ENCODE data around the gene DSCAML1. TPM values are rescaled to one million over a fixed set of nuclear protein-coding genes. Genes with fewer than 3 reads are reported as not detected.

Gene DSCAML1
- total RNA-seq, 1 experiment from 2014 or later = 0.15 TPM

- Histone ChIP-seq H3K27ac (ENCODE audit: insufficient read length, low read depth, low read length) (no peak overlapping the region), H2AFZ (ENCODE audit: low read length) (no peak overlapping the region), H2BK120ac (ENCODE audit: low read depth, low read length, poor library complexity, severe bottlenecking) (no peak overlapping the region), H2BK20ac (ENCODE audit: low read depth, low read length, poor library complexity, severe bottlenecking) (no peak overlapping the region), H3K79me1 (ENCODE audit: insufficient read depth, low read depth, low read length, poor library complexity, severe bottlenecking) (no peaks in the 10 kb centered on the region), H3K18ac (ENCODE audit: insufficient read length, low read depth, low read length) (no peak overlapping the region), H4K8ac (replicated peaks; ENCODE audit: insufficient read length, low read depth, low read length) (no peak overlapping the region), H3K4ac (ENCODE audit: low read depth, low read length) (no peak overlapping the region), H4K91ac (ENCODE audit: insufficient read length, low read depth, low read length) (no peak overlapping the region), H2BK15ac (ENCODE audit: low read depth, low read length) (no peak overlapping the region), H3T11ph (ENCODE audit: low read length) (no peak overlapping the region), H3K27me3 (ENCODE audit: insufficient read depth, low read length) (no peaks in the 10 kb centered on the region), H4K5ac (ENCODE audit: insufficient read length, low read depth, low read length) (no peak overlapping the region), H2AK5ac (ENCODE audit: insufficient read length, low read length) (no peak overlapping the region), H3K4me2 (ENCODE audit: insufficient read depth, insufficient read length, low read length) (no peak overlapping the region), H2BK12ac (ENCODE audit: insufficient read length, low read depth, low read length) (no peak overlapping the region), H3K79me2 (ENCODE audit: insufficient read depth, low read length) (no peaks in the 10 kb centered on the region), H3K14ac (ENCODE audit: insufficient read depth, low read length) (no peak overlapping the region; the same call in 1 of the 2 replicates), H3K9me3 (ENCODE audit: control insufficient read depth, low read depth, low read length) (no peaks in the 10 kb centered on the region), H3K9ac (ENCODE audit: extremely low read depth, insufficient read length, low read length) (no peak overlapping the region), H4K20me1 (ENCODE audit: control insufficient read depth, insufficient read depth, insufficient read length) (no peaks in the 10 kb centered on the region), H2BK5ac (ENCODE audit: insufficient read length, low read length) (no peak overlapping the region), H3K56ac (ENCODE audit: insufficient read length, low read depth, low read length) (no peak overlapping the region), H3K23me2 (ENCODE audit: insufficient read length, low read depth, low read length, poor library complexity, severe bottlenecking) (no peaks in the 10 kb centered on the region), H3K23ac (ENCODE audit: insufficient read length, low read depth, low read length) (no peak overlapping the region), H3K4me1 (ENCODE audit: insufficient read depth, low read length) (no peaks in the 10 kb centered on the region)
- WGBS (ENCODE audit: extremely low coverage, insufficient read length, low lambda C conversion rate) = no CpG with 5 or more reads among the region's 4 CpGs
- H3K4me3 Mint-ChIP-seq = no peak overlapping the region
- no peaks in the 10 kb centered on the region for H3K36me3 Mint-ChIP-seq (ENCODE audit: insufficient read depth in 1 of 3, low read depth in 3 of 3)
- H3K9me3 Mint-ChIP-seq = no peaks in the 10 kb centered on the region
- DNase-seq = no peak
- peaks cover 5 to 23% of the 10 kb centered on the region in 2 experiments for H3K4me1 Mint-ChIP-seq
- no peak for TF ChIP-seq CTCF (conservative IDR thresholded peaks at IDR 0.05)
- peaks cover 57% of the 10 kb centered on the region for H3K27me3 Mint-ChIP-seq (ENCODE audit: low read depth)
- H3K27ac Mint-ChIP-seq = no peak overlapping the region
Measured at GRCh38 chr11:117781627-117782026, 15.4 kb downstream of the DSCAML1 start.

Measured in H9 (cell line).